ENCODE data around the gene FAM124A. TPM values are rescaled to one million over a fixed set of nuclear protein-coding genes. Genes with fewer than 3 reads are reported as not detected.

FAM124A gene
- total and polyA plus RNA-seq, 2 of the 8 experiments (the other 6 are each of a cell fraction or from before 2014, with no cell fraction given), result 40.7 to 49.9 TPM

DNA sequence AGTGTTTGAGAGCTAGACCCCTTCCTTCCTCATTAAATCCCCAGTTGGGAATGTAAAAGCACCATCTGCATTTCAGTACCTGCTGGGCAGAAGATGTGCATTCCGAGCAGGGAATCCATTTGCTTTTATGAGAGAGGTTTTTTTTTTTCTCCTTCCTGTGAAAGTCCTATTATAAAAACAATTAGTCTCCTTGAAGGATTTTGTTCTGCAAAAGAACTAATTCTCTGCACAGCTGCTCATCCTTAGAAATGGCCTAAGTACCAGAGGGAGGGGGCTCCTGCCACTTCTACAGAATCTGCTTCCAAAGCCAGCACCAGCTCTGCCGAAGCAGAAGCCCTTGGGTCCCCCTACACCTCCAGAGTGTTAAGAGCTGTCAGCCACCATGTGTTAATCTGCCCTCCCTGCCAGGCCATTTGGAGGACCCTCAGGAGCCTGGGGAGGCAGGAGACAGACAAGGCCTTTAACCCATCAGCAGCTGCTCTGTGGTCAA is 80.9 kb downstream of the FAM124A start (continued):
- no peak for TF ChIP-seq EGR1 (IDR thresholded peaks at IDR 0.05; ENCODE audit: borderline replicate concordance, low read depth, low read length)
- TF ChIP-seq TAF7 (optimal IDR thresholded peaks at IDR 0.05; ENCODE audit: borderline replicate concordance, low read depth, low read length), result no peak
- no peak for TF ChIP-seq GTF2F1 (IDR thresholded peaks at IDR 0.05; ENCODE audit: borderline replicate concordance, low read depth, low read length)
- TF ChIP-seq SIN3A (conservative IDR thresholded peaks at IDR 0.05 in 1 of 2, IDR thresholded peaks at IDR 0.05 in 1 of 2; ENCODE audit: low read depth in 1 of 2, low read length in 2 of 2), result peak; percentile 38 to 76; a peak in 1 of 4 replicates
- TF ChIP-seq SUZ12 (IDR thresholded peaks at IDR 0.05; ENCODE audit: low read length), result no peak
- TF ChIP-seq KDM1A (IDR thresholded peaks at IDR 0.05; ENCODE audit: borderline replicate concordance, low read length), result no peak
- TF ChIP-seq JUN (IDR thresholded peaks at IDR 0.05; ENCODE audit: low read depth, low read length), result no peak
- TF ChIP-seq, protein P1, sequence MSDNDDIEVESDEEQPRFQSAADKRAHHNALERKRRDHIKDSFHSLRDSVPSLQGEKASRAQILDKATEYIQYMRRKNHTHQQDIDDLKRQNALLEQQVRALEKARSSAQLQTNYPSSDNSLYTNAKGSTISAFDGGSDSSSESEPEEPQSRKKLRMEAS (IDR thresholded peaks at IDR 0.05), result peak; percentile 80
- peak; percentile 1 to 89; a peak in 1 of 4 replicates for TF ChIP-seq HDAC2 (IDR thresholded peaks at IDR 0.05; ENCODE audit: borderline replicate concordance in 1 of 2, low read depth in 2 of 2, low read length in 2 of 2)
- no peak for TF ChIP-seq RFX5 (IDR thresholded peaks at IDR 0.05; ENCODE audit: borderline replicate concordance, low read depth, low read length)
- no peak for TF ChIP-seq CHD2 (IDR thresholded peaks at IDR 0.05; ENCODE audit: low read length)
- TF ChIP-seq CBX8 (IDR thresholded peaks at IDR 0.05; ENCODE audit: borderline replicate concordance, low read depth, low read length), result no peak
- peak; percentile 61; the same call in 1 of the 2 replicates for TF ChIP-seq TBP (IDR thresholded peaks at IDR 0.05; ENCODE audit: low read depth, low read length)
- TF ChIP-seq BACH1 (IDR thresholded peaks at IDR 0.05; ENCODE audit: low read length), result no peak
- TF ChIP-seq RBBP5 (IDR thresholded peaks at IDR 0.05; ENCODE audit: borderline replicate concordance, low read depth, low read length), result no peak
- TF ChIP-seq BRCA1 (IDR thresholded peaks at IDR 0.05; ENCODE audit: low read depth, low read length), result no peak
- peak; percentile 49 for TF ChIP-seq NANOG (IDR thresholded peaks at IDR 0.05; ENCODE audit: insufficient read depth, low read depth, low read length, poor library complexity, severe bottlenecking)
- no peak for TF ChIP-seq HDAC6 (IDR thresholded peaks at IDR 0.05; ENCODE audit: low read depth, low read length)
- TF ChIP-seq POLR2AphosphoS5 (IDR thresholded peaks at IDR 0.05; ENCODE audit: low read depth, low read length), result no peak
- TF ChIP-seq, protein P2, sequence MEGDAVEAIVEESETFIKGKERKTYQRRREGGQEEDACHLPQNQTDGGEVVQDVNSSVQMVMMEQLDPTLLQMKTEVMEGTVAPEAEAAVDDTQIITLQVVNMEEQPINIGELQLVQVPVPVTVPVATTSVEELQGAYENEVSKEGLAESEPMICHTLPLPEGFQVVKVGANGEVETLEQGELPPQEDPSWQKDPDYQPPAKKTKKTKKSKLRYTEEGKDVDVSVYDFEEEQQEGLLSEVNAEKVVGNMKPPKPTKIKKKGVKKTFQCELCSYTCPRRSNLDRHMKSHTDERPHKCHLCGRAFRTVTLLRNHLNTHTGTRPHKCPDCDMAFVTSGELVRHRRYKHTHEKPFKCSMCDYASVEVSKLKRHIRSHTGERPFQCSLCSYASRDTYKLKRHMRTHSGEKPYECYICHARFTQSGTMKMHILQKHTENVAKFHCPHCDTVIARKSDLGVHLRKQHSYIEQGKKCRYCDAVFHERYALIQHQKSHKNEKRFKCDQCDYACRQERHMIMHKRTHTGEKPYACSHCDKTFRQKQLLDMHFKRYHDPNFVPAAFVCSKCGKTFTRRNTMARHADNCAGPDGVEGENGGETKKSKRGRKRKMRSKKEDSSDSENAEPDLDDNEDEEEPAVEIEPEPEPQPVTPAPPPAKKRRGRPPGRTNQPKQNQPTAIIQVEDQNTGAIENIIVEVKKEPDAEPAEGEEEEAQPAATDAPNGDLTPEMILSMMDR (IDR thresholded peaks at IDR 0.05; ENCODE audit: control extremely low read depth in 1 of 3, insufficient read depth in 1 of 3, low read depth in 1 of 3, low read length in 3 of 3), result no peak
- TF ChIP-seq RAD21 (IDR thresholded peaks at IDR 0.05 in 1 of 2, conservative IDR thresholded peaks at IDR 0.05 in 1 of 2; ENCODE audit: low read depth in 2 of 2, low read length in 2 of 2), result no peak; a peak in 1 of 4 replicates
- TF ChIP-seq JUND (IDR thresholded peaks at IDR 0.05; ENCODE audit: low read length), result no peak

Data from H1 (cell line).